Parathyroid adenoma (tissue), 2 donors: ENCODE results near the gene NOXA1.

Experiments used
- H2AFZ ChIP-seq: fragments of 300-600 bp; sonication (generic); one replicate; pipeline ENCODE4 v1.7.0; 2017; ENCODE audit warnings: antibody characterized with exemption, mild to moderate bottlenecking
- H3K27ac ChIP-seq: fragments of 300-600 bp; sonication (generic); one replicate; pipeline ENCODE4 v1.7.0; 2017
- H3K27me3 ChIP-seq: fragments of 300-600 bp; sonication (generic); one replicate; pipeline ENCODE4 v1.7.0; 2017; ENCODE audit warnings: low read length; ENCODE audit not compliant: control insufficient read depth, insufficient read depth
- H3K36me3 ChIP-seq: fragments of 300-600 bp; sonication (generic); one replicate; pipeline ENCODE4 v1.7.0; 2017; ENCODE audit warnings: low read length; ENCODE audit not compliant: control insufficient read depth, insufficient read depth
- H3K4me1 ChIP-seq: fragments of 300-600 bp; sonication (generic); one replicate; pipeline ENCODE4 v1.7.0; 2017; ENCODE audit warnings: control low read depth
- H3K4me2 ChIP-seq: fragments of 300-600 bp; sonication (generic); one replicate; pipeline ENCODE4 v1.7.0; 2017; ENCODE audit warnings: low read length
- H3K4me3 ChIP-seq: fragments of 300-600 bp; sonication (generic); one replicate; pipeline ENCODE4 v1.7.0; 2017; ENCODE audit warnings: low read depth, low read length
- H3K79me2 ChIP-seq: fragments of 300-600 bp; sonication (generic); one replicate; pipeline ENCODE4 v1.7.0; 2017; ENCODE audit warnings: control low read depth
- H3K9ac ChIP-seq: fragments of 300-600 bp; sonication (generic); one replicate; pipeline ENCODE4 v1.7.0; 2017; ENCODE audit warnings: mild to moderate bottlenecking
- H3K9me3 ChIP-seq: fragments of 300-600 bp; sonication (generic); one replicate; pipeline ENCODE4 v1.7.0; 2017; ENCODE audit warnings: low read length; ENCODE audit not compliant: control insufficient read depth
- TF ChIP-seq, protein P1 (sequence below): fragments of 300-600 bp; sonication (generic); IDR thresholded peaks from one replicate; pipeline ENCODE4 v1.7.0; 2017; ENCODE audit warnings: antibody characterized with exemption, mild to moderate bottlenecking
- donor health status: primary hyperparathyroidism.

NOXA1 gene

DNA sequence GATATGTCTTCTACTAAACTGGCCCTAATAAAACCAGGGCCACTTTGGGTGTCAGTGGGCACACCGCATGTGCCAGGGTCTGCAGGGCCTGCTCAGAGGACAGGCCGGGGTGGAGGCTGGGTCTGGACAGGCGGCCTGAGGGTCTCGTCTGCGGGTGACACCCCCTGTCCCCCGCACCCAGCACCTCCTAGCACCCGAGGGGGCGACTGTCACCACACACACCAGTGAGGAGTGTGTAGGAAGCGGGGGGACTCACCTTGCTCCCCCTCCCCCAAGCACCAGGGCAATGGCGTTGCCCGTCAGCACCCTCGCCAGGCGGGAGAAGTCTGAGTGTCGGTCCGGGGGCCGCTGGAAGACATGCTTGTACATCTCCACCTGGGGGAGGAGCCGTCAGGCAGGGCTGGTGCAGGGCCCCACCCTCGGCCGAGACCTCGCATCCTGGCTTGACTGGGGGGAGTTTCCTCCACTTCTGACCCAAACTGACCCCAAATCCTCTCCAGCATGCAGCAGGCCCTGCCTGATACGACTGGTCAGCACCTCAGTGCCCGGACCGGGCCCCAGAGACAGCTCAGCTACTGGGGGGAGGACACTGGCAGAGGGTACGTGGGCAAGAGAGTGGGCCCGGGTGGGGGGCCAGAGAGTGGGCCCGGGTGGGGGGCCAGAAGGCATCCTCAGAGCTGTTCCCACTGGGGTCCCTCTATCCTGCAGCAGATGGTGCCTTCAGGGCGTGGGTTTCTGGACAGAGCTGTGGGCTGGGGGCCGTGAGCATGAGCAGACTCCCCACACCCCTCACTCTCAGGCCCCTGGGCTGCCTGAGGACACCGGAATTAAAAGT is 54.8 kb downstream of the NOXA1 start:
- TF ChIP-seq, protein P1, sequence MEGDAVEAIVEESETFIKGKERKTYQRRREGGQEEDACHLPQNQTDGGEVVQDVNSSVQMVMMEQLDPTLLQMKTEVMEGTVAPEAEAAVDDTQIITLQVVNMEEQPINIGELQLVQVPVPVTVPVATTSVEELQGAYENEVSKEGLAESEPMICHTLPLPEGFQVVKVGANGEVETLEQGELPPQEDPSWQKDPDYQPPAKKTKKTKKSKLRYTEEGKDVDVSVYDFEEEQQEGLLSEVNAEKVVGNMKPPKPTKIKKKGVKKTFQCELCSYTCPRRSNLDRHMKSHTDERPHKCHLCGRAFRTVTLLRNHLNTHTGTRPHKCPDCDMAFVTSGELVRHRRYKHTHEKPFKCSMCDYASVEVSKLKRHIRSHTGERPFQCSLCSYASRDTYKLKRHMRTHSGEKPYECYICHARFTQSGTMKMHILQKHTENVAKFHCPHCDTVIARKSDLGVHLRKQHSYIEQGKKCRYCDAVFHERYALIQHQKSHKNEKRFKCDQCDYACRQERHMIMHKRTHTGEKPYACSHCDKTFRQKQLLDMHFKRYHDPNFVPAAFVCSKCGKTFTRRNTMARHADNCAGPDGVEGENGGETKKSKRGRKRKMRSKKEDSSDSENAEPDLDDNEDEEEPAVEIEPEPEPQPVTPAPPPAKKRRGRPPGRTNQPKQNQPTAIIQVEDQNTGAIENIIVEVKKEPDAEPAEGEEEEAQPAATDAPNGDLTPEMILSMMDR = no peak
- no peak overlapping the region for H3K27ac ChIP-seq
- H3K79me2 ChIP-seq = no peaks in the 10 kb centered on the region
- no peak overlapping the region for H3K9ac ChIP-seq
- no peaks in the 10 kb centered on the region for H3K9me3 ChIP-seq
- no peaks in the 10 kb centered on the region for H3K4me1 ChIP-seq
- H3K4me2 ChIP-seq = no peak overlapping the region
- no peaks in the 10 kb centered on the region for H3K36me3 ChIP-seq
- no peak overlapping the region for H2AFZ ChIP-seq
- H3K4me3 ChIP-seq = no peak overlapping the region
- H3K27me3 ChIP-seq = no peaks in the 10 kb centered on the region

DNA sequence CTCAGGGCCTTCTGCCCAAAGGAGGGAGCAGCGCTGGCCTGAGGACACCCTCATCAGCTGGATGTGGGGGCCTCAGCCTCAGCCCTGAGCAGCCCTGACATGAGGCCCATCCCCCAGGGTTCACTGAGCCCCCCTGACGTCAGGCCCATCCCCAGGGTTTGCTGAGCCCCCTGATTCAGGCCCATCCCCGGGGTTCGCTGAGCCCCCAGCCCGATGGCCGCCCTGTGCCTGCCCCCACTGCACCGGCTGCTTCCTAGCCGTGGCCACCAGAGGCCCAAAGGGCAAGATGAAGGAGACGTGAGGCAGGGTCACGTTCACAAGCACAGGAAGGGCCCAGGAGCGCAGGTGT is 55.4 kb downstream of the NOXA1 start:
- H3K4me2 ChIP-seq = no peak overlapping the region
- H3K79me2 ChIP-seq = no peaks in the 10 kb centered on the region
- TF ChIP-seq, protein P1 = no peak
- no peaks in the 10 kb centered on the region for H3K36me3 ChIP-seq
- H3K4me1 ChIP-seq = no peaks in the 10 kb centered on the region
- H3K4me3 ChIP-seq = no peak overlapping the region
- no peaks in the 10 kb centered on the region for H3K27me3 ChIP-seq
- H2AFZ ChIP-seq = no peak overlapping the region
- no peak overlapping the region for H3K27ac ChIP-seq
- H3K9ac ChIP-seq = no peak overlapping the region
- no peaks in the 10 kb centered on the region for H3K9me3 ChIP-seq

DNA sequence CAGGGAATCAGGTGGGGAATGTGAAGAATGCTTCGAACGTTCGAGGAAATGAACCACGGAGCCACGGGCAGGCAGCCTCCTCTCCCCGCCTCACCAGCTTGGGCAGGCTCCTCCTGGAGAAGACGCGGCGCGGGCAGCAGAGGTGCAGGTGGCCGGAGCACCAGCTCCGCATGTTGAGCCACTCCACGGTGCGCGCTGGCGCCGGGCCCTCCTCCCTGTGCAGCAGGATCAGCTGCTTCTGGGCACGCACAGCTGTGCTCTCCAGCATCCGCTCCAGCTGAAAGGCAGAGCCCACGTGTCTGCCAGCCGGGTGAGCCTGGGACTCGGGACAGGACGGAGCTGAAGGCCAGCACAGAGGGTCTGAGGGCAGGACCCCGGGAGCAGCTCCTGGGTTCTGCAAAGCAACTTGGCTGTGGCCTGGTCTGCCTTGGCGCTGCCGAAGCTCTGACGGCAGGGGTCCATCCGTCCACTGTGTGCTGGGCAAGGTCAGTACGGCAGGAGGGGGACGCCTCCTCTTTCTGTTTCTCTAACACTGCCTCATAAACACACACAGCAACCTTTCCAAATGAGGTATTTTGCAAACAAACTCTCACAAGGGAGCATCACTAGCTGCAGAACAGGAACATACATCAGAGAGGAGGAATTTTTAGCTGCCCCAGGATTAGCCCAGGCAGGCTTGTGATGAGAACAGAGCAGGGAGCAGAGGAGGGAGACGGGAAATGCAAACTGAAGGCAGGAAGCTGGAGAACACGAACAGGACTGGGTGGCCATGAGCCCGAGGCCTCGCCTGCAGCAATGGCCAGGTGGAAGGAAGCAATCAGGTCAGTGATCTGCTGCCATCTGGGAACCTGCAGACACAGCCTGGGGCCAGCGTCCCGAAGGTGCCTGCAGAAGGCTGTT is 56.0 kb downstream of the NOXA1 start:
- no peak overlapping the region for H3K9ac ChIP-seq
- H3K4me2 ChIP-seq = no peak overlapping the region
- H3K79me2 ChIP-seq = no peaks in the 10 kb centered on the region
- no peak overlapping the region for H3K4me3 ChIP-seq
- H3K27me3 ChIP-seq = no peaks in the 10 kb centered on the region
- no peak overlapping the region for H2AFZ ChIP-seq
- H3K27ac ChIP-seq = no peak overlapping the region
- H3K36me3 ChIP-seq = no peaks in the 10 kb centered on the region
- TF ChIP-seq, protein P1 = no peak
- no peaks in the 10 kb centered on the region for H3K9me3 ChIP-seq
- H3K4me1 ChIP-seq = no peaks in the 10 kb centered on the region

DNA sequence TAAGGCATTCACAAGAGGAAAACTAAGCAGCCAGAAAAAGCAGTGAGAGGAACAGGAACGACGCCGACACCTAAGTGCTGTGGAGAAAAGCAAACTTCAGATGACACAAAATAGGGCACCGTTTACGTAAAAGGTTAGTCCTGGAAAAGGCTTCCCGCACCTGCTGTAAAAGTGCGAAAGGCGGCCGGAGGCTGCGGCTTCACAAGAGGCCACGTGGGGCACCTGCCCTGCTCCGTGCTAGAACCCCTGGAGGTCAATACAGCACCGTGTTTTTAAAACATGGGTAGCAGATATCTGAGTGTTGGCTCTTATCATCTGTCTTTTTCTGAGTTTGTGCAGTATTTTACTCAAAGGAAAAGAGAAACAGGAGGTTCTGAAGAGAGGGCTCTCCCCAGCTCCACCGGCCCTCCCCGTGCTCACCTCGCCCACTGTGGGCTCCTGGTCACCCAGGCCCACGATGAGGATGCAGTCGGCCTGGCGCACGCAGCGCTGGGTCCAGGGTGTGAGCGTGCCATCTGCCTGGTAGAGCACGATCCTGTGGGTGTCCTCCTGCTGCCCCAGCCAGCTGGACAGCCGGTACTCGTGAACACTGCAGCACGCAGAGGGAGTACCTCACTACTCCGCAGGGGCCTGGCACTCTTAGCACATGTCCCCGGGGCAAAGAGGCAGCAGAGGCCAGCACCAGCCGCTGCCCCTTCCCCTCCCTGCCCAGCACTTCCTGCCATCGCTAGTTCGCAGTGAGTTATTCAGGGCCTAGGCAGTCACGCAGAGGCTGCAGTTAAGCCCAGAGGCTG is 56.9 kb downstream of the NOXA1 start:
- H2AFZ ChIP-seq = no peak overlapping the region
- no peaks in the 10 kb centered on the region for H3K4me1 ChIP-seq
- H3K79me2 ChIP-seq = no peaks in the 10 kb centered on the region
- no peaks in the 10 kb centered on the region for H3K9me3 ChIP-seq
- no peak overlapping the region for H3K4me2 ChIP-seq
- H3K27ac ChIP-seq = no peak overlapping the region
- TF ChIP-seq, protein P1 = no peak
- no peak overlapping the region for H3K4me3 ChIP-seq
- H3K36me3 ChIP-seq = no peaks in the 10 kb centered on the region
- no peaks in the 10 kb centered on the region for H3K27me3 ChIP-seq
- no peak overlapping the region for H3K9ac ChIP-seq
